IPS-NIHi11 (cell line): Measurements from ENCODE around the gene LARGE2.

ENCODE experiments used
- DNase-seq: peaks from one replicate; pipeline ENCODE4 v3.0.0; 2012; ENCODE audit warnings: mixed read lengths, low spot score

Gene LARGE2

GRCh38 chr11:45917286-45917622, 5.2 kb upstream of the LARGE2 start:
- no peak for DNase-seq

- DNase-seq = peak; percentile 96
These were observed 4.7 kb upstream of the LARGE2 start, which contains the start of gene PEX16 for GRCh38 chr11:45917623-45918330. PEX16 (minus strand) TSS chr11:45917877; CDS start chr11:45917811, 66 bp downstream.

- peak; percentile 82 for DNase-seq
These were observed 4.0 kb upstream of the LARGE2 start for GRCh38 chr11:45918331-45918941.

GRCh38 chr11:45918962-45919675, 3.3 kb upstream of the LARGE2 start:
- no peak for DNase-seq

- DNase-seq = no peak
These were observed 2.5 kb upstream of the LARGE2 start for GRCh38 chr11:45919806-45920530.

GRCh38 chr11:45920531-45921477, 1.7 kb upstream of the LARGE2 start:
- no peak for DNase-seq

- DNase-seq = peak; percentile 89
These were observed 663 bp upstream of the LARGE2 start for GRCh38 chr11:45921561-45922424.

- no peak for DNase-seq
These were observed 1.8 kb downstream of the LARGE2 start for GRCh38 chr11:45924036-45924915.

- DNase-seq = no peak
These were observed 2.5 kb downstream of the LARGE2 start for GRCh38 chr11:45924927-45925326.

- no peak for DNase-seq
These were observed 3.1 kb downstream of the LARGE2 start for GRCh38 chr11:45925550-45925949.

GRCh38 chr11:45926001-45926401, 3.5 kb downstream of the LARGE2 start:
- DNase-seq = no peak

GRCh38 chr11:45926536-45927331, 4.3 kb downstream of the LARGE2 start:
- DNase-seq = no peak

GRCh38 chr11:45927332-45927683, 4.9 kb downstream of the LARGE2 start:
- DNase-seq = no peak

- DNase-seq = no peak
These were observed 5.4 kb downstream of the LARGE2 start for GRCh38 chr11:45927684-45928413.

- no peak for DNase-seq
These were observed 6.2 kb downstream of the LARGE2 start for GRCh38 chr11:45928535-45929215.

GRCh38 chr11:45929486-45930030, 7.1 kb downstream of the LARGE2 start:
- DNase-seq = no peak
